Aorta (tissue), 5 donors: ENCODE measurements around the gene APOL6. TPM values are rescaled to one million over a fixed set of nuclear protein-coding genes. Genes with fewer than 3 reads are reported as not detected.
"Not testable (repeated sequence)": the region's sequence is repeated elsewhere in the genome, so short reads cannot be mapped to it uniquely, and the experiment has no call there.

Experiments used
- ATAC-seq: fragments of 200-7000 bp; cut with Tn5 transposase; one replicate; pipeline ENCODE4 v1.9.1; 2022; ENCODE audit warnings: moderate library complexity; ENCODE audit not compliant: low FRiP score
- DNase-seq, 2 donors: peaks; one replicate each; pipeline ENCODE4 v3.0.0-alpha.2; 2020
- H3K27ac ChIP-seq, 2 donors: one replicate each; pipeline ENCODE4 v1.5.1; 2013; ENCODE audit warnings: low read length in 2 of 2, mild to moderate bottlenecking in 2 of 2, moderate library complexity in 2 of 2, control low read depth in 1 of 2, inconsistent platforms in 1 of 2, low read depth in 1 of 2
- H3K27me3 ChIP-seq, 2 donors: one replicate each; pipeline ENCODE4 v1.6.1; 2013; ENCODE audit warnings: control low read depth in 1 of 2, low read length in 1 of 2, mild to moderate bottlenecking in 1 of 2, moderate library complexity in 1 of 2; ENCODE audit not compliant: insufficient read depth in 2 of 2, control insufficient read depth in 1 of 2
- H3K36me3 ChIP-seq, 2 donors: one replicate each; pipeline ENCODE4 v1.6.1; 2013; ENCODE audit warnings: control low read depth in 1 of 2, low read length in 1 of 2, mild to moderate bottlenecking in 1 of 2; ENCODE audit not compliant: insufficient read depth in 2 of 2, control insufficient read depth in 1 of 2
- H3K4me1 ChIP-seq, 2 donors: one replicate each; pipeline ENCODE4 v1.6.1; 2013; ENCODE audit warnings: low read length in 2 of 2, control low read depth in 1 of 2, mild to moderate bottlenecking in 1 of 2, moderate library complexity in 1 of 2; ENCODE audit not compliant: insufficient read depth in 2 of 2, control insufficient read depth in 1 of 2
- H3K4me3 ChIP-seq, 2 donors: one replicate each; pipeline ENCODE4 v1.5.1; 2013; ENCODE audit warnings: low read length in 2 of 2, control low read depth in 1 of 2, mild to moderate bottlenecking in 1 of 2
- H3K9me3 ChIP-seq: one replicate; pipeline ENCODE4 v1.6.1; 2013; ENCODE audit warnings: mild to moderate bottlenecking, low read length; ENCODE audit not compliant: control insufficient read depth
- WGBS, 2 donors: extraction: QIAGEN DNeasy Blood & Tissue Kit; methylation state at CpG; one replicate each; pipeline ENCODE4 v1.1.7; 2013; 5-methylcytosine and 5-hydroxymethylcytosine counted together
- intact Hi-C, 2 donors: fragments of 100-400 bp; cut with DNase I; formaldehyde crosslinking; loops; one replicate each; pipeline versions ENCODE4 v1.14.2 to v1.15.0; 2022
- polyA plus RNA-seq, 2 donors: library from polyadenylated mRNA; stranded (reverse); fragments of 200-250 nt; gene quantifications; one replicate each; pipeline ENCODE4 v1.2.3, GENCODE V29; 2013
- total RNA-seq, 2 donors: library from RNA; stranded (reverse); fragmentation: NEBNext Ultra II Directional; extraction: Animal tissue kit (Norgen Biotek cat#: 25700); gene quantifications; one replicate each; pipeline ENCODE4 v1.2.1, GENCODE V29; 2021
- donor health status: healthy with polysubstance abuse.
- donor health status: Bipolar disorder and iron deficiency.
- donor health status: DM: no; HTN: no; CAD: no.
- donor health status: DM: no; HTN: no; CAD: no.
- donor health status: DM: yes; HTN: yes; CAD: no.

Gene APOL6
- total and polyA plus RNA-seq, 4 donors: 5.0 to 19.0 (median 10.4) TPM

GRCh38 chr22:35622191-35622913 lies 25.9 kb upstream of the APOL6 start:
- no peaks in the 10 kb centered on the region for H3K36me3 ChIP-seq
- no peak overlapping the region for H3K4me3 ChIP-seq
- WGBS, 2 donors: 53 to 55% methylated on average over 9 of the region's 9 CpGs
- ATAC-seq (peak; percentile 28), DNase-seq (peak in 1 of 2 donors; percentile 70)
- intact Hi-C loops: loop anchor here in 1 of 2 donors (5.0 kb wide), 1 partner anchor 270 kb away; no protein-coding TSS in a partner anchor
- H3K27ac ChIP-seq: no peak overlapping the region
- H3K9me3 ChIP-seq: no peaks in the 10 kb centered on the region
- H3K27me3 ChIP-seq: no peaks in the 10 kb centered on the region
- no peaks in the 10 kb centered on the region for H3K4me1 ChIP-seq

GRCh38 chr22:35623885-35624284 lies 24.4 kb upstream of the APOL6 start:
- not testable (repeated sequence) for H3K4me1 ChIP-seq

GRCh38 chr22:35624547-35624946 lies 23.7 kb upstream of the APOL6 start:
- H3K4me1 ChIP-seq: no peaks in the 10 kb centered on the region
- H3K4me3 ChIP-seq: no peak overlapping the region
- no peaks in the 10 kb centered on the region for H3K9me3 ChIP-seq
- 92 to 93% methylated on average over 6 of the region's 6 CpGs for WGBS, 2 donors
- ATAC-seq (no peak), DNase-seq (peak in 1 of 2 donors; percentile 39)
- no peak overlapping the region for H3K27ac ChIP-seq
- intact Hi-C loops: loop anchor here in 1 of 2 donors (5.0 kb wide), 1 partner anchor 272 kb away; no protein-coding TSS in a partner anchor
- no peaks in the 10 kb centered on the region for H3K27me3 ChIP-seq
- H3K36me3 ChIP-seq: no peaks in the 10 kb centered on the region

More at GRCh38 chr22:35623885-35624284, 24.4 kb upstream of the APOL6 start:
- DNase-seq, H3K4me3 ChIP-seq, H3K27me3 ChIP-seq, ATAC-seq, H3K9me3 ChIP-seq, H3K36me3 ChIP-seq, H3K27ac ChIP-seq: not testable (repeated sequence)
- WGBS, 2 donors: 93% methylated on average over 5 of the region's 5 CpGs
- intact Hi-C loops: loop anchor here in 1 of 2 donors (1.0 to 5.0 kb wide), 2 partner anchors 193 to 272 kb away; no protein-coding TSS in a partner anchor

- WGBS, 2 donors: 51 to 55% methylated on average over 10 of the region's 10 CpGs
- intact Hi-C loops: loop anchor here (2.0 to 5.0 kb wide), 6 partner anchors 113 to 496 kb away; no protein-coding TSS in a partner anchor
- no peak overlapping the region for H3K27ac ChIP-seq
Measured at GRCh38 chr22:35625763-35626432, 22.3 kb upstream of the APOL6 start.

GRCh38 chr22:35627267-35628041 lies 20.8 kb upstream of the APOL6 start:
- Histone ChIP-seq H3K4me3 (peak overlapping the region in 1 of 2 donors; percentile 44), H3K27ac (peak overlapping the region in 1 of 2 donors; percentile 58), H3K4me1 (no peaks in the 10 kb centered on the region), H3K9me3 (no peaks in the 10 kb centered on the region), H3K27me3 (no peaks in the 10 kb centered on the region), H3K36me3 (no peaks in the 10 kb centered on the region)
- intact Hi-C loops: loop anchor here (2.0 to 5.0 kb wide), 6 partner anchors 111 to 495 kb away; no protein-coding TSS in a partner anchor
- ATAC-seq: peak; percentile 78
- DNase-seq: peak; percentile 87 to 90
- 1% methylated on average over 21 of the region's 21 CpGs for WGBS, 2 donors

More at GRCh38 chr22:35625763-35626432, 22.3 kb upstream of the APOL6 start:
- peak in 1 of 2 donors; percentile 46 for DNase-seq
- no peak overlapping the region for H3K4me3 ChIP-seq
- ATAC-seq: no peak
- no peaks in the 10 kb centered on the region for H3K36me3 ChIP-seq
- H3K4me1 ChIP-seq: no peaks in the 10 kb centered on the region
- no peaks in the 10 kb centered on the region for H3K9me3 ChIP-seq
- no peaks in the 10 kb centered on the region for H3K27me3 ChIP-seq

- H3K36me3 ChIP-seq: no peaks in the 10 kb centered on the region
- H3K9me3 ChIP-seq: no peaks in the 10 kb centered on the region
- no peak overlapping the region for H3K4me3 ChIP-seq
- ATAC-seq (no peak), DNase-seq (peak in 1 of 2 donors; percentile 25)
- 89 to 95% methylated on average over 3 of the region's 3 CpGs for WGBS, 2 donors
- intact Hi-C loops: loop anchor here (5.0 kb wide), 4 partner anchors 209 to 494 kb away; no protein-coding TSS in a partner anchor
- no peaks in the 10 kb centered on the region for H3K4me1 ChIP-seq
- H3K27me3 ChIP-seq: no peaks in the 10 kb centered on the region
- H3K27ac ChIP-seq: peak overlapping the region in 1 of 2 donors; percentile 16
Measured at GRCh38 chr22:35628732-35629131, 19.5 kb upstream of the APOL6 start.

- peak; percentile 89 to 92 for DNase-seq
- no peak overlapping the region for H3K4me3 ChIP-seq
Measured at GRCh38 chr22:35629406-35630216, 18.6 kb upstream of the APOL6 start.

More at GRCh38 chr22:35629406-35630216, 18.6 kb upstream of the APOL6 start:
- peak; percentile 62 for ATAC-seq
- Histone ChIP-seq H3K9me3 (no peaks in the 10 kb centered on the region), H3K27ac (peak overlapping the region; percentile 6 to 49), H3K27me3 (no peaks in the 10 kb centered on the region), H3K4me1 (no peaks in the 10 kb centered on the region), H3K36me3 (no peaks in the 10 kb centered on the region)
- 15 to 17% methylated on average over 9 of the region's 9 CpGs for WGBS, 2 donors
- intact Hi-C loops: loop anchor here (5.0 to 10.0 kb wide), 5 partner anchors 208 to 493 kb away; no protein-coding TSS in a partner anchor
